DLD1 (cell line): ENCODE data around the gene NIPA2.

ENCODE experiments used
- in situ Hi-C: cut with HindIII; loops from 2 replicates; pipeline ENCODE4 v1.10.0; 2017; ENCODE audit warnings: low sequenced_read_pairs

The NIPA2 gene

DNA sequence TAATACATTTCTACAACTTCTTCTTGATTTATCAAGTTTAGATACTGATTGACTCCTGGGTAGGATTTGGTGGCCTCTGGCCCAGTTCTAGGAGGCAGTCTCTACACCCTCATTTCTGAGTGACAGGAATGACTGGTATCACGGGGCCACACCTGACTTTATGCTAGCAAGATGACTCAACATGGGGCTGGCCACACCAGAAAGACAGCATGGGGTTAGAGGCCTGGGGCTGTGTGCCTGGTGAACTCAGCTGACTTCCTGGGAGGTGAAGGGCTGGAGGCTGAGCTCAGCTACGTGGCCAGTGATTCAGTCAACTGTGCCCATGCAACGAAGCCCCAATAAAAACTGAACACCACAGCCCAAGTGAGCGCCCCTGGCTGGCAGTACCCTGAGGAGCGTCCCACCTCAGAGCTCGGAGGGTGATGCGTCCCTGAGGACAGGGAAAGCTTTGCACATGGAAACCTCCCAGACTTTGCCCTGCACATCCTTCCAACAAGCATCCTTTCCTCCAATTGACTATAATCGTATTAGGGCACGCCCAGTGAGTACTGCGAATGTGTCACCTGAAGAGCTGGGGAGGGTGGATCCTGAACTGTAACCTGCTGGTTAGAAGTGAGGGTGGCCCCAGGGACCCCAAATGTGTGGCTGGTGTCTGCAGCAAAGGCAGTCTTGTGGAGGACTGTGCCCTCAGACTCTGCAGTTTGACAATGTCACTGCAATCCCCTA lies 57.2 kb downstream of the NIPA2 start:
- in situ Hi-C loops, result no loop called here

- in situ Hi-C loops, result no loop called here
These were observed 63.6 kb downstream of the NIPA2 start for GRCh38 chr15:22902046-22902445.

DNA sequence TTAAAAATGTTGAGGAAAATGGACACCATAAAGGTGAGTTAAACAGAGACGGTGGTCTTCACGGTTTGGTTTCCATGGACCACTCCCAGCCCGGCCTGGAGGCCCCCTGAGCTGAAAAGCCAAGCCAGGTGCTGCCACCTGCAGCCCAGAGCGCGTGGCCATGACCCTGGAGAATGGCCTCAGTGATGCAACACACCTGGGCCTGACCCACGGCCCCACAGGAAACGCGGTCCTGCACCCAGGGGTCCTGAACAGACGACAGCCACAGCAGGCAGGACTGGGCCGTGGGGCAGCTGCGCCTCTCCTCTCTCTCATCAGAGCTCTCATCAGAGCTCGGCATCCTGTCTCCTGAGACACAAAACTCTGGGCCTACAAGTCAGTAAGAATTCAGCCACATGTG lies 64.1 kb downstream of the NIPA2 start:
- in situ Hi-C loops, result no loop called here

GRCh38 chr15:22902981-22903380 lies 64.5 kb downstream of the NIPA2 start:
- in situ Hi-C loops, result no loop called here

DNA sequence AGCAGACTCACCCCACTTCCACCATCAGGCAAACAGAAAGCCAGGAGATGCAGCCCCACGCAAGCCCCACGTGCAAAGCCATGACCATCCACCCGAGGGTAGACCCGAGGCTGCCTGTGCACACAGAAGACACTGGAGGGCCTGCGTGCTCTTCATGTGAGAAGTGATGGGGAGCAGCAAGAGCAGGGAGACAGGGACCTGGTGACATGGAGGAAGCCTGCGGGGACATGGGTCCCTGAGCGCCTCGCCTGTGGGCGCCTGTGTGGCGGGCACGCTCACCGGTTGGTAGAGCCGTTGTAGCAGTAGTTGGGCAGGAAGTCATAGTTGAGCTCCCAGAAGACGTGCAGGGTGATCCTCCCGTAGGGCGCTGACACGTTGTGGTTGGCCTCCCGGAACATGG lies 65.0 kb downstream of the NIPA2 start:
- in situ Hi-C loops, result no loop called here

GRCh38 chr15:22903961-22904534 lies 65.6 kb downstream of the NIPA2 start:
- in situ Hi-C loops, result no loop called here

- in situ Hi-C loops, result no loop called here
These were observed 66.3 kb downstream of the NIPA2 start for GRCh38 chr15:22904736-22905135.

- in situ Hi-C loops, result no loop called here
These were observed 68.9 kb downstream of the NIPA2 start for GRCh38 chr15:22907161-22907950.

DNA sequence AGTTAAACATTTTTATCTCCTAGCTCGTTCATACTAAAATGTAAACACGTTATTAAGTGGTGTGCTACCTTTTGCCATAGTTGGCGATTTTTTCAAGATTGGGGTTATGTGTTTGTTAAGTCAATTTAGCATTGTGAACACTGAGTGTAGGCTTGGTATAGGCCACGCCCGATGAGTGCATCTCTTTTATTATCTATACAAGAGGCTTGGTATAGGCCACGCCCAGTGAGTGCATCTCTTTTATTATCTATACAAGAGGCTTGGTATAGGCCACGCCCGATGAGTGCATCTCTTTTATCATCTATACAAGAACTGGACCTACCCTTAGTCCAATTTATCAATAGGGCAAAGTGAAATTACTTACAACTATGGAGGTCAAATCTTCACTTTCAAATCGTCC lies 70.4 kb downstream of the NIPA2 start:
- in situ Hi-C loops, result no loop called here

- in situ Hi-C loops, result no loop called here
These were observed 72.8 kb downstream of the NIPA2 start for GRCh38 chr15:22911306-22911705.

DNA sequence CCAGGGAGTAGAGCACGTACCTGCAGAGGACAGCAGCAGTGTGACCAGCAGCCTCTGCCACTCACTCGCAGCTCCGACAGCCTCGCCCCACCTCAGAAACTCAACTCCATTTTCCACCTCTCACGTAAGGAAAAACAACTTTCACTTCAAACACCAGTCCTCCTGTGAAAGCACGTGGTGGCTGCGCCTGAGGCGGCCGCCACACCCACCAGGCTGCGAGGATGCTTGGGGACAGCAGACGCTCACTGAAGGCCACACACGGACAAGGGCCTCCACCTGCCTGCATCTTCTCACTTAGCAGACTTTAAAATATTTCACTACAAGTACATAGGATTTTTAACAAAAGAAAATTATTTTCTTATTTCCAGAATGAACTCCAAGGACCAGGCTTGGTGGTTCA lies 73.8 kb downstream of the NIPA2 start:
- in situ Hi-C loops, result no loop called here

- in situ Hi-C loops, result no loop called here
These were observed 75.3 kb downstream of the NIPA2 start for GRCh38 chr15:22913646-22914380.

GRCh38 chr15:22915866-22916515 lies 77.5 kb downstream of the NIPA2 start:
- in situ Hi-C loops, result no loop called here

GRCh38 chr15:22916606-22917350 lies 78.3 kb downstream of the NIPA2 start:
- in situ Hi-C loops, result no loop called here

DNA sequence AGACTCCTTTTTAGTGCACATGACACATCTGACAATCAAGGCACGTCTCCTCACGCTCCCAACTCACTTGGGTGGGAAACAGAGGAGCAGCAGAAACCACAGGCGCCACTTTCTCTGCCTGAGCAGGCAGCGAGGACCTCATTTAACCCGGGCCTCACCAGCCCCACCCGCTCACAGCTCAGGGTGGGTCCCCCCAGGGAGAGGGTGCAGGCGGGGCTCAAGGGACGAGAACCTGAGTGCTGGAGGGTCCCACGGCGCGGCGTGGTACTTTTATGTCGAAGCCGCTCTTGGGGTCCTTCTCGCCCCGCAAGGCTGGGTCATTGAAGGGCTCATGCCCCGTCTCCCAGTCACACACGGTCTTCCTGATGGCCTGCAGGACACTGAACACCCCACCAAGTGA lies 79.1 kb downstream of the NIPA2 start:
- in situ Hi-C loops, result no loop called here
